ENCODE data around the gene LARP4.
"Not testable (repeated sequence)": the region's sequence is repeated elsewhere in the genome, so short reads cannot be mapped to it uniquely, and the experiment has no call there.

Gene LARP4

DNA sequence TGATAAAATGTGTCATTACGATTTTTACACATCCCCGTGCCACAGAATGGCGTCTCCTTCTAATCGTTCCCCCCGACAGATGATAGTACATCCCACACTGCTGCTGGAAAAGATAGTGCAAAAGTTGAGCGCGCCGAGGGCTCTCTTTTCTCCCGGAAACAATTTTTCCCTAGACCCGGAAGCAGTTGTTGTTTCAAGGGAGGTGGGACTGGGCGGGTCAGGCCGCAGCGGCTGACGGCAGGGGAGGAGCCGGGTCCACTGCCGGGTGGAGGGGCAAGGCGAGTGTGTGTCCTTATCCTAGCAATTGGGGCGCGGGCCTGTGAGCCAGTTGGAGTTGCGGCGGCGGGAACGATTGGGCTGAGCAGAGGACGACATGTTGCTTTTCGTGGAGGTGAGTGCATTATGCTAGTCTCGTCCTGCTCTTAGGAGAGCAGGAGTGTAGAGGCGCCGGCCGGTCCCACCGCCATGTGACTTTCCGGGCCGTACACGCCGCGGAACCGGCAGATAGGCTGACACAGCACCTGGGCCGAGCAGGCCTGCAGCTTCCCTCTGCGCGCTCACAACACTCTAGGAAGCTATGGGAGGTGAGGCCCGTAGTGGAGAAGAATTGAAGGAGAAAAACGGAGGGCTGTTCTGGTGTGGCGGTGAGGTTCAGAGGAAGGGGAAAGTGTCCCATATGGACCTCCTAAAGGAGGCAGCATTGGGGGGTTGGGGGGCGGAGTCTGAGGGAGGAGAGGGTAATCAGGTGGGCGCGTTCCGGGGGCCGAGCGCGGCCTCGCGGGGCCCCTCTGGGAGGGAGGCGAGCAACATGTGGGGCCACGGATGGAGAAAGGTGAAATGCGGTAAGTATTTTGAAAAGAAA, at the start of gene LARP4:
Gene LARP4 (plus strand): TSS at position 248 of the 862 bp plus-strand sequence. CDS start 126 bp downstream, at position 374.
- peak; percentile 73 to 78 for DNase-seq (ENCODE audit: low read depth in 1 of 2, low spot score in 1 of 2)

DNA sequence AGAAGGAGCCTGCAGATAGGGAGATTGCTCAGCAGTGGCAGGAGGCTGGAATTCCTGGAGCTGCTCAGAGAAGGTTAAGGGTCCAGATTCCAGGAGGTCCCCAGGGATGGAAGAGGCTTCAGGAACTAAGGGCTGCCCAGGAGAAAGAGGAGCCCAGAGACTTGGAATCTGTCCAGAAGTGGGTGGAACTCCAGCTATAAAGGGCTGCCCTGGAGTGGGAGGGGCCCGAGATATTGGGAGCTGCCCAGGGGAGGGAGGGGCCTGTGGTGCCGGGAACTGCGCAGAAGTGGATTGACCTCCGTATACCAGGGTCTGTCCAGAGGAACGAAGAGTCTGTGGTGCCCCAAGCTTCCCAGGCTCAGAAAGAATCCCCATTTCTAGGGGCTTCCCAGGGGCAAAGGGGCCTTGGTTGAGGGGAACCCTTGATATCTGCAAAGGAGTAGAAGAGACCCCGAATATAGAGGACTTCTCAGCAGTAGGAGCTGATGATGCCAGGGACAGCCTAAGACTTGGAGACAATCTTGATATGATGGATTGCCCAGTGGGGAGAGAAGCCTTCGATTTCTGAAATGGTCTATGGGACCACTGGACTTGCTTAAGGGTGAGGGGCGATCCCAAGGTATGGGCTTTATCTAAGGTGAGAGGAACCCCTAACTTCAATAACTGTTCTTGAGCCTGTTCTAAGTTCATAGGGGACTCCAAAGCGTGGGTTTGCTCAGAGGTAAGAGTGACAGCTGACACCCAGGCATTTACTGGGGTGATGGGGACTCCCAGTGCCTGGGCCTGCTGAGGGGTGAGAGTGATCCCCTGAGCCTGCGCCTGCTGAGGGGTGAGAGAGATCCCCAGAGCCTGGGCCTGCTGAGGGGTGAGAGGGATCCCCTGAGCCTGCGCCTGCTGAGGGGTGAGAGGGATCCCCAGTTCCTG, 49.3 kb upstream of the LARP4 start:
- no peak for DNase-seq (ENCODE audit: low read depth in 1 of 2, low spot score in 1 of 2)

DNA sequence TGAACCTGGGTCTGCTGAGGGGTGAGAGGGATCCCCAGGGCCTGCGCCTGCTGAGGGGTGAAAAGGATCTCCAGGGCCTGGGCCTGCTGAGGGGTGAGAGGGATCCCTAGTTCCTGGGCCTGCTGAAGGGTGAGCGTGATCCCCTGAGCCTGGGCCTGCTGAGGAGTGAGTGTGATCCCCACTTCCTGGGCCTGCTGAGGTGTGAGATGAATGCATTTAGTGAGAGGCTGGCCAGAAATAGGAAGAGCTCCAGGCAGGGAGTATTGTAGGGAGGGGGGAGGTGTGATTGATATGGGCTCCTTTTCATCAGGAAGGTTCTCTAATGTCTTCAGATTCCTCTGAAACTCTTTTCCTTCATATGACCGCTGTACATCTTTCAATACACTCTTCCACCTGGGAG, 47.3 kb upstream of the LARP4 start:
- DNase-seq (ENCODE audit: low read depth in 1 of 2, low spot score in 1 of 2) = no peak

DNA sequence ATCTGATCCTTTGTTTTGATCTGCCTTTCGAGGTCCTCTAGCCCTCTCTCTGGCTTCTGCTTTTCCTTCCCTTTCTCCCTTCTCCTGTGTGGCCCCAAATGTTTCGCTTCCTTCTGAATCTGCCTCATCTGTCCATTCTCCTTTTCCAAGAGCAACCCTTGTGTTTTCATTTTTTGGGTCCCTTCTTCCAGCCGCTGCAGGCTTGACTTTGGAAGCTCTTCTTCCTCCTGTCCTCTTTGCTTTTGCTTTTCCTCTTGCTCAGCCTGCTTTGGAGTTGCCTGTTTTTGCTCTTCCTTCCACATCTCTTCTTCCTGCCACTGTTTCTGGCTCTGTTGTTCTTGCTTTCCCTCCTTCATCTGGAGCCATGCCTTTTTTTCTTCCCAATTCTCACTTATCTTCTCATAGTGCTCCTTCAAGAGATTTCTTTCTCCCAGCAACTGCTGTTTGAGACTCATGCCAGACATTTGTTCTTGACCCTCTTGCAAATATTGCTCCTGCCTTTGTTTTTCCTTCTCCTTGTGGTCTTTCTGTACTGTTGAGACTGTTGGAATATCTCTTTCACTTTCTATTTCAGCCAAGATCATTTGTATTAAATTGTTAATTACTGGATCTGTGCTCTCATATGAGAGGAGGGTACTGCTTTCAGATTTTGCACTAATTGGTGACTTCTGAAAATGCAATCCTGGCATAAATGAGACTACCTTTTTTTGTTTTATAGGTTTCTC, 46.7 kb upstream of the LARP4 start:
- no peak for DNase-seq (ENCODE audit: low read depth in 1 of 2, low spot score in 1 of 2)

DNA sequence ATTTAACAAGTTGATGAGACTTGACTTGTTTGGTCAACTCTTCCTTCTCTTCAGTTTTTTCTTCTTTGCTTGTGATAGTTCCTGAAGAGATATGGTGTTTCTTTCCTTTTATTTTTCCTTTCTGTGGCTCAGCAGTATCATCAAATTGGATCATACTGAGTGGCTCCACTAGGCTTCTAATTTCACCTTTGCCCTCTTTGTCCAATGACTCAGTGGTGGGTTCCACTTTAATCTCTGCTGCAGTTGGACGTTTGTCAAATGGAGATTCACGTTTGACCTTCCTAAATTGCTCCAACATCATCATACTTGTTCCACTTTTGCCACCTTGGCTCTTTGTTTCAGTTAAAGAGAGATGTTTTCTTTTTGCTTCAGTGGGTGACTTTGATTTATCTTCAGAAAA, 45.8 kb upstream of the LARP4 start:
- no peak for DNase-seq (ENCODE audit: low read depth in 1 of 2, low spot score in 1 of 2)

DNA sequence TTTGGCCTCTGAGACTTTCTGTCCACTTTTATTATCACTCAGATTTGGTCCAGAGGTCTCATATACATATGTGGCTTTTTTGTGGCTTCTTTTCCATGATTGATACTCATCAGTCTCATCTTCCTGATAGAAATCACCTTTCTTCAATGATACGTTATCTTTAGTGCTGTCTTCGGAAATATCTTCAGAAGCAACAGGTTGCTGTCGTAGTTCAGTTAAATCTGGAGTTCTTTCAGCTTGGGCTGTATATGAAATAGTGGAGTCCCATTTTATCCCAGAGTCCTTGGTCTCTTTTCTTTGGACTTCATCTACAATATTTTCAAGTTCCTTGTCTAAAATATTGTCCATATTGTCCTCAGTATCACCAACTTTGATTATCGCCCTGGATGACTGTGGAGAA, 45.3 kb upstream of the LARP4 start:
- DNase-seq (ENCODE audit: low read depth in 1 of 2, low spot score in 1 of 2) = no peak

DNA sequence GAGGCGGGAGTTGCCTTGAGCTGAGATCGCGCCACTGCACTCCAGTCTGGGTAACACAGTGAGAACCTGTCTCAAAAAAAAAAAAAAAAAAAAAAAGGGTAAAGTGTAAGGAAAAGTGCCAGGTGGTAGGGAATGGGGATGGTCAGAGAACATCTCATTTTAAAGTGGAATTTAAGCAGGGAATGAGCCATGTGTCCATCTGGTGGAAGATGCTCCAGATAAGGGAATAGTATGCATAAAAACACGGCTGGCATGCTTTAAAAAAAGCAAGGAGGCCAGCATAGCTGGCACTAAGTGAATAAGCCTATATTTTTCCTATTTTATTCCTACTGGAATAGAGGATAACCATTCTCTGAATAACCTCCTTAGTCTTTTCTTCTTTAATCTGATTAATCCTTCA, 38.0 kb upstream of the LARP4 start:
- no peak for DNase-seq (ENCODE audit: low read depth in 1 of 2, low spot score in 1 of 2)

DNA sequence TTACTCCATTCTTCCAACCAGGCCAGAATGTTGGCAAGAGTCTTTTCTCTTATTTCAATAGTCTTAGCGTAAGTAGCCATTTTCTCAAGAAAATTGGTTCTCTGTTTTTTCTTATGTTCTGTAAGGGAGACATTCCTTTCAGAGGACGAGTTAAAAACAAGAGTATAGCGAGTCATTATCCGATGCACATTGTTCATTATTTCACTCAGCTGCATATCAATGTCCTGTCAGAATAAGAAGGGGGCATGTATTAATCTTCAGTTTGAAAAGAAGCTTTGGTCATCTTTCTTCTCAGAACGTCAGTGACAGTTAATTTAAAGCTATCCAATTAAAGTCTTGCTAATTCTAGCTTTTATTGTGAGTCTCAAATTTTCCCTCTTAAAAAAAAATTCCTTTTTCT, 37.5 kb upstream of the LARP4 start:
- no peak for DNase-seq (ENCODE audit: low read depth in 1 of 2, low spot score in 1 of 2)

DNA sequence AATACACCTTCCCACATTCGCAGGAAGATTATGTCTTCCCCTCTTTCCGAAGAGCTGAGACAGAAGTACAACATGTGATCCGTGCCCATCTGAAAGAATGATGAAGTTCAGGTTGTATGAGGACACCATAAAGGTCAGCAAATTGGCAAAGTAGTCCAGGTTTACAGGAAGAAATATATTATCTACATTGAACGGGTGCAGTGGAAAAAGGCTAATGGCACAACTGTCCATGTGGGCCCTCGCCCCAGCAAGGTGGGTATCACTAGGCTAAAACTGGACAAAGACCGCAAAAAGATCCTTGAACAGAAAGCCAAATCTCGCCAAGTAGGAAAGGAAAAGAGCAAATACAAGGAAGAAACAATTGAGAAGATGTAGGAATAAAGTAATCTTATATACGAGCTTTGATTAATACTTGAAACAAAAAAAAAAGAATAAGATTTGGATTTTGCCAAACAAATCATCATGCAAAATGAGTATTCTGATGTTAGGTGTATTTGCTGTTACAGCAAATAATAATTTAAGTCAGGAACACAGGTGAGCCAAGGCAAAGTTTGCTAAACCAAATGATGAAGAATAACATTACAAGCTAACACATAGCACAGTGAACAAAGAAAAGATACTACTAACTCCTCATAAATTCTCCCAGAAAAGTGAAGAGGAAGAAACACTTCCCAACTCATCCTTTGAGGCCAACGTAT, 34.8 kb upstream of the LARP4 start:
- no peak for DNase-seq (ENCODE audit: low read depth in 1 of 2, low spot score in 1 of 2)

DNA sequence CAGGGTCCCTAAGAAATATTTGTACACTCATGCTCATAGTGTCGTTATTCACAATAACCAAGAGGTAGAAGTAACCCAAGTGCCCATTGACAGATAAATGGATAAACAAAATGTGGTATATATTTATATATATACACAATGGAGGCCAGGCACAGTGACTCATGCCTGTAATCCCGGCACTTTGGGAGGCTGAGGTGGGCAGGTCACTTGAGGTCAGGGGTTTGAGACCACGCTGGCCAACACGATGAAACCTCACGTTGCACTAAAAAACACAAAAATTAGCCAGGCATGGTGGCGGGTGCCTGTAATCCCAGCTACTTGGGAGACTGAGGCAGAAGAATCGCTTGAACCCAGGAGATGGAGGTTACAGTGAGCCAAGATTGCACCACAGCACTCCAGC, 30.0 kb upstream of the LARP4 start:
- not testable (repeated sequence) for DNase-seq (ENCODE audit: low read depth in 1 of 2, low spot score in 1 of 2)

DNA sequence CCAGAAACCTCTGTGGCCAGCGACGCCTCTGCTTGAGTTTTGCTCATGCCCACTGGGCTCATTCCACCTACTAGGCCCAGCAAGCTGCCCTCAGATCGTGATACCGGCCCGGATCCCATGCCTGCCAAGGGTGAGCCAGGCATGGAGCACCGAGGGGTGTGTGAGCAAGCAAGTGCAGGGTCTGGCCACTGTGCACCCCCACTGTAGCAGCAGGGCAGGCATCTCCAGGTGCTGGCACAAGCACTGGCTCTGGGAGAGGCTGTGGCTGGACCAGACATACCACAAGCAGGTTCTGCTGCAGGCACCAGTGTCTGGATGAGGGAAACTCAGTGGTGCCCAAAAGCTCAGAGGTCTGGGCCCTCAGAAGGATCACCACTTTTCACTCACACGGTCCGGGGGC, 24.9 kb upstream of the LARP4 start:
- no peak for DNase-seq (ENCODE audit: low read depth in 1 of 2, low spot score in 1 of 2)

DNA sequence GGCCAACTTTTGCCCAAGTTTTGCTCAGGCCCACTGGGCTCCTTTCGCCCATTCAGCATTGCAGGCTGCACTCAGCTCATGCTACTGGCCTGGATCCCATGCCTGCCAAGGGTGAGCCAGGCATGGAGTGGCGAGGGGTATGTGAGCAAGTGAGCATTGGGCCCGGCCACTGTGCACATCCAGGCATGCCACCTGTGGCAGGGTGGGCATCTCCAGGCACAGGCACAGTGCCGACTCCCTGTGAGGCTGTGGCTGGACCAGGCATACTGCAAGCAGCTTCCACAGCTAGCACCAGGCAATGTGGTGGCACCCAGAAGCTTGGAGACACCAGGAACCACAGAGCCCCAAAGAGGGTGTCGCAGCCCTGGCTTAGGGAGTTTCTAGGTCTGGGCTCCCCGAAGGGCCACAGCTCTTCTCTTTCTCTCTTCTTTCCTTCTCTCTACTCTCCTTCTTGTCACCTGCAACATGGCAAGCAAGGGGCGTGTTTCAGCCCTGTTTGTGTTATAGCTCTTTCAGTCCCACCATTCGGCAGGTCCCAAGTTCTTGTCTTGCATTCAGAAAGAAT, 19.8 kb upstream of the LARP4 start:
- no peak for DNase-seq (ENCODE audit: low read depth in 1 of 2, low spot score in 1 of 2)

DNA sequence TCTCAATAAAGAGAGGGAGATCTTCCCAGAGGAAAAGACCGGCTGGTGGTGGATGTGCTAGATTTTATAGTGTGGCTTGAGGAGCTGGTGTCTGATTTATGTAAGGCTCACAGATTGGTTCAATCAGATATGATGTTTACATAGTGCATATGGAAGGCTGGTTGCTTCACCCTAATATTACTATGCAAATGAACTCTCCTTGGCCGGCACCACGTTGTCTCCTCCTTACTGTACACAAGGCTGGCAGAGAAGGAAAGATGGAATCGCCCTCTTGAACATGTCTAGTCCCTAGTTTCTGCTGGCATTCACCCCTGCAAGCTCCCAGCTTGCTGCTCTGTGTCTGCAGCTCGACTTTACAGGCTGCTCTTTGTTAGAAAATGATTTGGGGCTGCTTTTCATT, 13.2 kb upstream of the LARP4 start:
- no peak for DNase-seq (ENCODE audit: low read depth in 1 of 2, low spot score in 1 of 2)

DNA sequence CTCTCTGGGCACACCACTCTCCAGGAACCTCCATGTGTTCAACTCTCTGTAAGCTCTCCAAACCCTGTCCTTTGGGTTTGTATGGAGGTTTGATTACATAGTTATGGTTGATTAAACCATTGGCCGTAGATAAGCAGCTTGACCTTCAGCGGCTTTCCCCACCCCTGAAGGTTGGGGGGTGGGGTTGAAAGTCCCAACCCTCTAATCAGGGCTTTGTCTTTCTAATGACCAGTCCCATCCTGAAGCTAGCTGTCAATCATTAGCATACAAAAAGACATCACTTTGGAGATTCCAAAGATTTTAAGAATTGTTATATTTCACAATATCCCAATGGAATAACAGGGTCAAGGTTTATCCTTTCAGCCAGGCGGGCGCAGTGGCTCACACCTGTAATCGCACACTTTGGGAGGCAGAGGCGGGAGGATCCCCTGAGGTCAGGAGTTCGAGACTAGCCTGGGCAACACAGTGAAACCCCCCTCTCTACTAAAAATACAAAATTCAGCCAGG, 12.7 kb upstream of the LARP4 start:
- no peak for DNase-seq (ENCODE audit: low read depth in 1 of 2, low spot score in 1 of 2)

DNA sequence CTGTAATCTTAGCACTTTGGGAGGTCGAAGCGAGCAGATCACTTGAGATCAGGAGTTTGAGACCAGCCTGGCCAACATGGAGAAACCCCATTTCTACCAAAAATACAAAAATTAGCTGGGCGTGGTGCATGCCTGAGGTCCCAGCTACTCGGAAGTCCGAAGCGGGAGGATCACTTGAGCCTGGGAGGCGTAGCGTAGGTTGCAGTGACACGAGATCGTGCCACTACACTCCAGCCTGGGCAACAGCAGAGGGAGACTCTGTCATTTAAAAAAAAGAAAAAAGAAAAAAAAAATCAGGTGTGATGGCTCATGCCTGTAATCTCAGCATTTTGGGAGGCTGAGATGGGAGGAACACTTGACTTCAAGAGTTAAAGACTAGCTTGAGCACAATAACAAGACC, 11.9 kb upstream of the LARP4 start:
- DNase-seq (ENCODE audit: low read depth in 1 of 2, low spot score in 1 of 2) = not testable (repeated sequence)

DNA sequence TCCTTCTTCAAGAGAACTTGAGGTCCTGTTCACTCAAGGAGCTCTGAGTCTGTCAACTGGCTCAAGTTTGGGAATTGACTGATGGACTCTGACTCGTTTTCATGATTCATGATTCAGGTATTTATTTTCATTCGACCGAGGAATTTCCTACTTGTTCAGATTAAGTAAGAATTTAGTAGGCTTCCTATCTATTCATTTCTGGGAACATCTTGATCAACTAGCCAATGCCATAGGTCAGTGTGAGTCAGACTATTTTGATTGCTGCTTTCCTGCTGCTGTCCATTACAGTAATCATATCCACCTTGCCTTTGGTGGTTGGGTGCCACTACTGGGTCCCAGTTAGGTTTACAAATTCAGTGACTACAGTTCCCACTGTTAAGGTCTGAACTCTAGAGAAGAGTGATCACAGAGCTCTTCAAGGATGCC, 10.4 kb upstream of the LARP4 start:
- no peak for DNase-seq (ENCODE audit: low read depth in 1 of 2, low spot score in 1 of 2)

DNA sequence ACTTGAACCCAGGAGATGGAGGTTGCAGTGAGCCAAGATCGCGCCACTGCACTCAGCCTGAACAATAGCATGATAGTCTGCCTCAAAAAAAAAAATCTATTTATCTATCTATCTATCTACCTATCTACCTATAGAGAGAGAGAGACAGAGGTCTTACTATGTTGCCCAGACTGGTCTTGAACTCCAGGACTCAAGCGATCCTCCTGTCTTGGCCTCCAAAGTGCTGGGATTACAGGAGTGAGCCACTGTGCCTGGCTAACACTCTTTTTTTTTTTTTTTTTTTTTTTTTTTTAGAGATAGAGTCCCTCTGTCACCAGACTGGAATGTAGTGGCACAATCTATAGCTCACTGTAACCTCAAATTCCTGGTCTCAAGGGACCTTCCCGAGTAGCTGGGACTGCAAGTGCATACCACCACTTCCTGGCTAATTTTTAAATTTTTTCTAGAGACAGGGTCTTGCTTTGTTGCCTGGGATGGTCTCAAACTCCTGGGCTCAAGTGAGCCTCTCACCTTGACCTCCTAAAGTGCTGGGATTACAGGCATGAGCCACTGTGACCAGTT, 6.1 kb upstream of the LARP4 start:
- DNase-seq (ENCODE audit: low read depth in 1 of 2, low spot score in 1 of 2) = no peak

DNA sequence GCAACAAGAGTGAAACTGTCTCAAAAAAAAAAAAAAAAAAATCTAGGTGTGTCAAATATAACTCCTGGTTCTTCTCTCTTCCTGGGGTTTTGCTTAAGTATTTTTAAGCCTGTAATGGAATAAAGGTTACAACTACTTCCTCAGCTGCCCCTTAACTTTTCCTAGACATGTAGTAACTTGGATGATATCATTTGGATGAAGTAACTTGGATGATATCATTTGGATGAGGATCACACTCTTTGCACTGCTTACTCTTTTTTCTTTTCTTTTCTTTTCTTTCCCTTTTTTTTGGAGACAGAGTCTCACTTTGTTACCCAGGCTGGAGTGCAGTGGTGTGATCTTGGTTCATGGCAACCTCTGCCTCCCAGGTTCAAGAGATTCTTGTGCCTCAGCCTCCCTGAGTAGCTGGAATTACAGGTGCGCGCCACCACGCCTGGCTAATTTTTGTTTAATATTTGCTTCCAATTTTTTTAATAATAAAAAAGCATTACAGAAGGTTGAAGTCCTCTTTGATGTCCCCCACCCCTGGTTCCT, 3.5 kb upstream of the LARP4 start:
- DNase-seq (ENCODE audit: low read depth in 1 of 2, low spot score in 1 of 2) = no peak

DNA sequence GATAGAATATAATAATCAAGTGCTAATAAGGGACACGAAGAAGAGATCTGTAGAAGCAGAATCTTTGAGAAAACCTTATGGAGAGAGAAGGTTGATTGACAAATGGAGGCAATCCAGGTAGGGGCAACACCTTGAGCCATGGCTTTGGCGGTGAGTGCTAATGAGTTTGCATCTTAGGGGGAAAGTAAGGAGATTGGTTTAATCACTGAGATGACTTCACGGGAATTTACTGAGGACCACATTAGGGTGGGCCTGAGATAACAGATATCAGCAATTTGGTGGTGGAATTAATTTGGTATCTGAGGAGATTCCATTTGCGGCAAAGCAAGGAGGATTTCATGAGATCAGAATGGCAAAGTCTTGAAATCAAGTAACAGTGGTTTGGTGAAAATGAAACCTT, 1.8 kb upstream of the LARP4 start:
- DNase-seq (ENCODE audit: low read depth in 1 of 2, low spot score in 1 of 2) = no peak

Data from stimulated activated CD4-positive, alpha-beta T cell treated with anti-CD3 and anti-CD28 coated beads, Interleukin-15, amount 100 ng/mL, for 1 hour (primary cell).